Activated T-helper 1 cell treated with anti-CD3 and anti-CD28 coated beads, Interleukin-12 subunit alpha, Interleukin-12 subunit beta, Interleukin-2, Interleukin-4 antibody, amounts not matched to agents 30 ng/mL and 10 ng/mL and 1 ng/mL, durations not matched to agents 14 hours and 24 hours and 36 hours (primary cell): ENCODE results near the gene PPP1R12B. TPM values are rescaled to one million over a fixed set of nuclear protein-coding genes. Genes with fewer than 3 reads are reported as not detected.
"Not testable (repeated sequence)": the region's sequence is repeated elsewhere in the genome, so short reads cannot be mapped to it uniquely, and the experiment has no call there.

Source experiments
- DNase-seq: peaks from one replicate; pipeline ENCODE4 v3.0.0; 2021; ENCODE audit warnings: low spot score
- H3K27ac Mint-ChIP-seq: one replicate; pipeline ENCODE4 v1.8.0; 2021; ENCODE audit warnings: mild to moderate bottlenecking, mixed read lengths
- H3K27me3 Mint-ChIP-seq: one replicate; pipeline ENCODE4 v1.8.0; 2022; ENCODE audit warnings: mild to moderate bottlenecking, moderate library complexity, mixed read lengths; ENCODE audit not compliant: insufficient read depth
- H3K36me3 Mint-ChIP-seq: one replicate; pipeline ENCODE4 v1.8.0; 2021; ENCODE audit warnings: low read depth, mixed read lengths
- H3K4me1 Mint-ChIP-seq: one replicate; pipeline ENCODE4 v1.8.0; 2021; ENCODE audit warnings: low read depth, mixed read lengths
- H3K4me3 Mint-ChIP-seq: one replicate; pipeline ENCODE4 v1.8.0; 2021; ENCODE audit warnings: mild to moderate bottlenecking, moderate library complexity, mixed read lengths
- H3K9me3 Mint-ChIP-seq: one replicate; pipeline ENCODE4 v1.8.0; 2021; ENCODE audit warnings: mixed read lengths
- intact Hi-C: fragments of 100-400 bp; cut with micrococcal nuclease; formaldehyde crosslinking; loops from one replicate; pipeline ENCODE4 v1.15.1; 2024
- total RNA-seq: library from RNA; stranded (reverse); gene quantifications from 2 replicates; pipeline ENCODE4 v1.2.3, GENCODE V29; 2022

The PPP1R12B gene
- total RNA-seq, 1 donor from 2014 or later: 11.1 TPM

DNA sequence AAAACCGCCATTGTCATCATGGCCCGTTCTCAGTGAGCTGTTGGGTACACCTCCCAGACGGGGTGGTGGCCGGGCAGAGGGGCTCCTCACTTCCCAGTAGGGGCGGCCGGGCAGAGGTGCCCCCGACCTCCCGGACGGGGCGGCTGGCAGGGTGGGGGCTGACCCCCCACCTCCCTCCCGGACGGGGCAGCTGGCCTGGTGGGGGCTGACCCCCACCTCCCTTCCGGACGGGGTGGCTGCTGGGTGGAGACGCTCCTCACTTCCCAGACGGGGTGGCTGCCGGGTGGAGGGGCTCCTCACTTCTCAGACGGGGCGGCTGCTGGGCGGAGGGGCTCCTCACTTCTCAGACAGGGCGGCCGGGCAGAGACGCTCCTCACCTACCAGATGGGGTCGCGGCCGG is 103.1 kb downstream of the PPP1R12B start:
- not testable (repeated sequence) for DNase-seq

GRCh38 chr1:202452508-202452907 is 104.0 kb downstream of the PPP1R12B start:
- DNase-seq: no peak
- Mint-ChIP-seq H3K9me3 (no peaks in the 10 kb centered on the region), H3K4me3 (no peak overlapping the region), H3K36me3 (peaks cover 21% of the 10 kb centered on the region), H3K27ac (no peak overlapping the region), H3K4me1 (peaks cover 6% of the 10 kb centered on the region), H3K27me3 (no peaks in the 10 kb centered on the region)
- intact Hi-C loops: no loop called here

More for the DNA sequence above, 103.1 kb downstream of the PPP1R12B start:
- H3K27me3 Mint-ChIP-seq, H3K4me1 Mint-ChIP-seq, H3K9me3 Mint-ChIP-seq, H3K4me3 Mint-ChIP-seq, intact Hi-C loops, H3K27ac Mint-ChIP-seq: not testable (repeated sequence)
- H3K36me3 Mint-ChIP-seq: peaks cover 21% of the 10 kb centered on the region

DNA sequence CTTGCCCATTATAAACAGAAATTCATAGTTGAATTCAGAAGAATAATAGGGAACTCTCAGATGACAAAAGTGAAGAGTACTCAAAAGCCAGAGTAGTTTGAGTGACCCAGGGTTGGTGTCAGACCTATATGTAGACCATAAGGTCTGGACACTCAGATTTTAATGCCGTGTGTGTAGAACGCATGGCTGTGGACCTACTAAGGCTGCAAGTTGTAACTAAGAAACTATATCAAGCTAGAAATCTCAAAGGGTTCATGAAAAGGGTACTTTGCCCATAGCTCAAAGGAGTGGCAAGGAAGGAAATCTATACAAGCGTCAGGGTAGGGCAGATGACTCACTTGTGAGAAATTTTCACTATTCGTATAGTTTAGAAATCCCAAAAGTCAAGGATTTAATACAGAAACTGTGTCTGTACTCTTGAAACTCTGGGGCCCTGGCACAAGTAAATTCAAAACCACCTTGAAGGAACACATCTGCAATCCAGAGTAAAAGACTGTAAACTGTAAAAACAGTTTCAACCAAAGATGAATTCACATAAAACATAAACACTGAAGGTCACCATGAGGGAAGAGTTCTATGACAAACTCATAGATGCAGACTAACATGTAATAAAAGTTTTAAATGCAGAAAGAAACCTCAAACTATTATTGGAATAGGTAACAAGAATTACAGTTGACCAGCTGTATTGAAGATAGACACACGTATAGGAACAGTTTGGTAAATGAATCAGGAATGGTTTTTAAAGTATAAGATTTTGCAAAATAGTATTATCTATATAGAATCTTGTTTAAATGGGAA is 108.1 kb downstream of the PPP1R12B start:
- H3K4me3 Mint-ChIP-seq, intact Hi-C loops, H3K9me3 Mint-ChIP-seq, H3K4me1 Mint-ChIP-seq, DNase-seq, H3K27me3 Mint-ChIP-seq, H3K27ac Mint-ChIP-seq: not testable (repeated sequence)
- H3K36me3 Mint-ChIP-seq: peaks cover 12% of the 10 kb centered on the region

- H3K27me3 Mint-ChIP-seq, H3K27ac Mint-ChIP-seq, intact Hi-C loops, H3K9me3 Mint-ChIP-seq, H3K4me1 Mint-ChIP-seq, H3K36me3 Mint-ChIP-seq, DNase-seq, H3K4me3 Mint-ChIP-seq: not testable (repeated sequence)
These were observed 110.2 kb downstream of the PPP1R12B start for GRCh38 chr1:202458651-202459050.

DNA sequence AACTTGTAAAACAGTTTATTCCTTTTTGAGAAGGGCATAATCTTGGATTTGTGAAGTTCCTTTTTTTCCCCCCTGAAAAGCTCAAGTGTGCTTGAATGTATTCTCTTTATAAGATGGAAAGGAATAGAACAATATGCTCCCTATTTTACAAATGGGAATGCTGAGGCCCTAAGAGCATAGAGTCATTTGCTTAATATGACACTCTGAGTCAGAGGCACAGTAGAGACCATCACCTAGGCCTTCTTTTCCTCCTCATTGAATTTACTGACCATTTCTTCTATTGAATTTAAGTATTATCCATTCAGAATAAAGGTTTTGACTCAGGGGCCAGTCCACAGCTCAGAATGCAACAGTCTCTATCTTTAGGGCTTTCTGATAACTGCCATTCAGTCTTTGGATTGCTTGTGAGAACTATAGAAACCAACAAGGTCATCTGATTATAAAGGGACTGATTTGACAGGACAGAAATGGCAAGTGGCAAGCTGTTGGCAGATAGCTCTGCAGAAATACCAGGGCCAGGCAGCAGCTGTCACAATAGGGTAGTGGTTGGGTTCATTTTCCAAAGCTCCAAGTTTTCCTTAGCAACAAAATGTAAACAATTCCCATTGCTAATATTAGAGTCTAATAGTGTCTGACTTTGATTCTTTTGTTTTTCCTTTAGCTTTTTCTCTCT is 111.1 kb downstream of the PPP1R12B start:
- not testable (repeated sequence) for H3K27ac Mint-ChIP-seq
- intact Hi-C loops: loop anchor here (10.0 kb wide), 1 partner anchor 535 kb away; no protein-coding TSS in a partner anchor

DNA sequence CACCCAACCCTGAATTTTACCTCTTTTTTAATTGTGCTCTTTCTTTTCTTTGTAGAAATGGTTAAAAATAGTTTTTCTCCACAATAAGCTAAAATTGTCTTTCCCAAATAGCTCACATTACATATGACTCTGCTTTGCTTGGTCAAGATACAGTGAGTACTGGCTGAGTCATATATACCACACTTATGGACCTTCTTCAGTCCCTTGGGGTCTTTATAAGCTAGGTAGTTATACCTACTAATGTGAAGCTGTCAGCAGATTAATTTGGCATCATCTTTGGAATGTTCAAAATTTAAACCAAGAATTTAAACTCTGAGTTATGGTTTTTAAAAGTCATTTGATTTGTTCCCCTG is 111.6 kb downstream of the PPP1R12B start:
- not testable (repeated sequence) for DNase-seq, H3K9me3 Mint-ChIP-seq, H3K27ac Mint-ChIP-seq, H3K4me3 Mint-ChIP-seq, H3K27me3 Mint-ChIP-seq, H3K36me3 Mint-ChIP-seq, H3K4me1 Mint-ChIP-seq
- intact Hi-C loops: loop anchor here (10.0 kb wide), 1 partner anchor 535 kb away; no protein-coding TSS in a partner anchor

More for the DNA sequence above, 111.1 kb downstream of the PPP1R12B start:
- H3K27me3 Mint-ChIP-seq, DNase-seq, H3K4me3 Mint-ChIP-seq, H3K4me1 Mint-ChIP-seq, H3K9me3 Mint-ChIP-seq, H3K36me3 Mint-ChIP-seq: not testable (repeated sequence)

DNA sequence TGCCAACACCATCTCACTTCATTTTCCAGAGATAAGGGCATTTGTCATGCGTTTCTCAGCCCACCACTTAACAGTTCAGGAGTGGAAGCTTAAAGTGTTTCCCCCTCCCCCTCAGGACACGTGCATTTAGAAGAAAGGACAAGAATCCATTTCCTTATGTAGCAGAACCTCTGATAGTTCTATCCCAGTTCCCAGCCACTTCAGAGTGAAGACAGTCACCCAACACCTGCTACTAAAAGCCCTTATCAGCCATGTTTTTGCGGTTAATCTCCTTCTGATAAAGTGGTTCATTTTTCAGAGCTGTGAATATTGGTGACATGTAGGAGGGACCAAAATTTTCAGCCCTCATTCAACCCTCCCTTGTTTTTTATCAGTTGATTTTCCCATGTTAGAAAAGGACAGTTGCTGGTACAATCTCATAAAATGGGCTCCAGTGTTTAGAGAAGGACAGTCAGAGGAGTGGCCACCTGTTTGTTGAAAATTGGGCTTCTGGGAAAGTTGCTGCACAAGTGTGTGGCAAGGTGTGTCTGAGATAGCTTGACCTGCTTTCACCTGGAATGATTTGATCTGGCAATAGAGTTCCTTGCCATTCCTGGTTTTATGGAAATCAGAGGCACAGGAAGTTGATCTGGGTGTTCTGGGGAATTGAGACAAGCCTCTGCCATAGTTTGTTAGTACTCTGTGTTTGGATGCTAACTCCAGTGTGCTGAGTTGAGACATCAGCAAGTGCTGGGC is 114.0 kb downstream of the PPP1R12B start:
- H3K27me3 Mint-ChIP-seq: peaks cover 3% of the 10 kb centered on the region
- H3K36me3 Mint-ChIP-seq: peaks cover 1% of the 10 kb centered on the region
- DNase-seq: no peak
- H3K4me3 Mint-ChIP-seq: no peak overlapping the region
- H3K9me3 Mint-ChIP-seq: no peaks in the 10 kb centered on the region
- H3K4me1 Mint-ChIP-seq: peaks cover 7% of the 10 kb centered on the region
- no peak overlapping the region for H3K27ac Mint-ChIP-seq
- intact Hi-C loops: loop anchor here (10.0 kb wide), 1 partner anchor 532 kb away; no protein-coding TSS in a partner anchor

GRCh38 chr1:202464153-202464742 is 115.7 kb downstream of the PPP1R12B start:
- not testable (repeated sequence) for H3K4me1 Mint-ChIP-seq, H3K9me3 Mint-ChIP-seq, H3K4me3 Mint-ChIP-seq, DNase-seq, H3K27ac Mint-ChIP-seq, H3K36me3 Mint-ChIP-seq, H3K27me3 Mint-ChIP-seq
- intact Hi-C loops: loop anchor here (1.0 to 10.0 kb wide), 4 partner anchors 107 to 531 kb away; no protein-coding TSS in a partner anchor

GRCh38 chr1:202465644-202466270 is 117.3 kb downstream of the PPP1R12B start:
- H3K27ac Mint-ChIP-seq, H3K9me3 Mint-ChIP-seq, H3K4me1 Mint-ChIP-seq, H3K27me3 Mint-ChIP-seq, H3K4me3 Mint-ChIP-seq, DNase-seq, H3K36me3 Mint-ChIP-seq: not testable (repeated sequence)
- intact Hi-C loops: loop anchor here (2.0 to 10.0 kb wide), 2 partner anchors 159 to 529 kb away; no protein-coding TSS in a partner anchor

GRCh38 chr1:202466339-202466738 is 117.8 kb downstream of the PPP1R12B start:
- H3K27ac Mint-ChIP-seq, H3K36me3 Mint-ChIP-seq, DNase-seq, H3K27me3 Mint-ChIP-seq, H3K9me3 Mint-ChIP-seq, H3K4me3 Mint-ChIP-seq, H3K4me1 Mint-ChIP-seq: not testable (repeated sequence)
- intact Hi-C loops: loop anchor here (10.0 kb wide), 1 partner anchor 528 kb away; no protein-coding TSS in a partner anchor

- not testable (repeated sequence) for H3K9me3 Mint-ChIP-seq, H3K36me3 Mint-ChIP-seq
- intact Hi-C loops: loop anchor here (10.0 kb wide), 1 partner anchor 527 kb away; no protein-coding TSS in a partner anchor
These were observed 118.9 kb downstream of the PPP1R12B start for GRCh38 chr1:202467381-202467780.

DNA sequence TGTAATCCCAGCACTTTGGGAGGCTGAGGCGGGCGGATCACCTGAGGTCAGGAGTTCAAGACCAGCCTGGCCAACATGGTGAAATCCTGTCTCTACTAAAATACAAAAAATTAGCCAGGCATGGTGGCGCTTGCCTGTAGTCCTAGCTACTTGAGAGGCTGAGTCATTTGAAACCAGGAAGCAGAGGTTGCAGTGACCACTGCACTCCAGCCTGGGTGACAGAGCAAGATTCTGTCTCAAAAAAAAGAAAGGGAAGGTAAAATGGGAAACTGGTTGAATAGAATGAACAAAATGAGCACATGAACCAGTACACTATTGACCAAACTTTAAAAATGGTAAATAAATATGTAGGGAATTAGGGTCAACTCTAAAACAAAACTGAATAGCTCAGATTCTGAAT is 120.2 kb downstream of the PPP1R12B start:
- intact Hi-C loops: loop anchor here (10.0 kb wide), 1 partner anchor 526 kb away; no protein-coding TSS in a partner anchor
- H3K9me3 Mint-ChIP-seq, H3K4me3 Mint-ChIP-seq, H3K27me3 Mint-ChIP-seq, H3K27ac Mint-ChIP-seq, DNase-seq, H3K4me1 Mint-ChIP-seq, H3K36me3 Mint-ChIP-seq: not testable (repeated sequence)

More at GRCh38 chr1:202467381-202467780, 118.9 kb downstream of the PPP1R12B start:
- H3K4me1 Mint-ChIP-seq, H3K27me3 Mint-ChIP-seq, H3K27ac Mint-ChIP-seq, H3K4me3 Mint-ChIP-seq, DNase-seq: not testable (repeated sequence)
